Measurements from ENCODE around the gene P3H1.
"Not testable (repeated sequence)": the region's sequence is repeated elsewhere in the genome, so short reads cannot be mapped to it uniquely, and the experiment has no call there.

The P3H1 gene

DNA sequence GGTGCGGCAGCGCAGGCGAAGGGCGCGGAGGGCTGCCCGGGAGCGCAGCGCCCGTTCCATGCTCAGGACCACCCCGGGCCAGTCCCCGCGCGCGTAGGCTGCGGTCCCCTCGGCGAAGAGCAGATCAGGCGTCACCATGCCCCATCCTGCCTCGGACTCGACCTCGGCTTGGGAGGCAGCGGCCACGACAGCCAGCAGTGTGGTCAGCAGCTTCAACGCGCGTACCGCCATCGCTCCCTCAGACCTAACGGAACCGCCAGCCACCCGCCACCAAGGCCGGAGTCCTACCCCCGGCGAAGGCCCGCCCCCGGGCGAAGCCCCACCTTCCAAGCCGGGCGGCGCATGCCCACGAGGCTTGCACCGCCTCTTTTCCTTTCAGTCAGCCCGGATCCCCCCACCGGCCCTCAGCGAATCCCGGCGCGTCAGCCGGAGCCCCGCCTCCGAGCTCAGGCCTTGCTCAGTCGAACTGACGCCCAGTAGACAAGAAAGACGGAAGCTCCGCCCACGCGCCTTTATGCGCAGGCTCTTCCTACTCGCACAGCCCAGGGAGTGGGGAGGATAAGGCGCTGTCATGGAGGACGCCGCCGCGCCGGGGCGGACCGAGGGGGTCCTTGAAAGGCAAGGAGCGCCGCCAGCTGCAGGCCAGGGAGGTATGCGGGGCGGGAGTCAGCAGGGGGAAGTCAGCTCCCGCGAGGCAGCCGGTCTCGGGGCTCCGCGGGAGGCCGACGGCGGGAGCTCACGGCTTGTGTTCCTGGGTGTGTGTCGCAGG is at the start of gene P3H1, which contains the start of gene C1orf50:
TSS of gene P3H1 (minus strand) at position 288 of the 769 bp plus-strand sequence. CDS start at position 231, 57 bp downstream.
TSS of gene C1orf50 (plus strand) at position 509 of the 769 bp plus-strand sequence. CDS start at position 572, 63 bp downstream.
- peak; percentile 99 for DNase-seq (ENCODE audit: low read depth)
- TF ChIP-seq, protein P1, sequence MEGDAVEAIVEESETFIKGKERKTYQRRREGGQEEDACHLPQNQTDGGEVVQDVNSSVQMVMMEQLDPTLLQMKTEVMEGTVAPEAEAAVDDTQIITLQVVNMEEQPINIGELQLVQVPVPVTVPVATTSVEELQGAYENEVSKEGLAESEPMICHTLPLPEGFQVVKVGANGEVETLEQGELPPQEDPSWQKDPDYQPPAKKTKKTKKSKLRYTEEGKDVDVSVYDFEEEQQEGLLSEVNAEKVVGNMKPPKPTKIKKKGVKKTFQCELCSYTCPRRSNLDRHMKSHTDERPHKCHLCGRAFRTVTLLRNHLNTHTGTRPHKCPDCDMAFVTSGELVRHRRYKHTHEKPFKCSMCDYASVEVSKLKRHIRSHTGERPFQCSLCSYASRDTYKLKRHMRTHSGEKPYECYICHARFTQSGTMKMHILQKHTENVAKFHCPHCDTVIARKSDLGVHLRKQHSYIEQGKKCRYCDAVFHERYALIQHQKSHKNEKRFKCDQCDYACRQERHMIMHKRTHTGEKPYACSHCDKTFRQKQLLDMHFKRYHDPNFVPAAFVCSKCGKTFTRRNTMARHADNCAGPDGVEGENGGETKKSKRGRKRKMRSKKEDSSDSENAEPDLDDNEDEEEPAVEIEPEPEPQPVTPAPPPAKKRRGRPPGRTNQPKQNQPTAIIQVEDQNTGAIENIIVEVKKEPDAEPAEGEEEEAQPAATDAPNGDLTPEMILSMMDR (conservative IDR thresholded peaks at IDR 0.05; ENCODE audit: low read length), result no peak
- H3K4me3 ChIP-seq (ENCODE audit: low read length), result peak within 1 kb of the TSS; percentile 98

- TF ChIP-seq, protein P1 (conservative IDR thresholded peaks at IDR 0.05; ENCODE audit: low read length), result no peak
- H3K4me3 ChIP-seq (ENCODE audit: low read length), result peak overlapping the region; percentile 87
- no peak for DNase-seq (ENCODE audit: low read depth)
Measured at GRCh38 chr1:42815941-42816584, 49.2 kb upstream of the P3H1 start.

GRCh38 chr1:42814815-42815214 is 48.0 kb upstream of the P3H1 start:
- H3K4me3 ChIP-seq (ENCODE audit: low read length); DNase-seq (ENCODE audit: low read depth): not testable (repeated sequence)

GRCh38 chr1:42807056-42807668 is 40.3 kb upstream of the P3H1 start:
- no peak overlapping the region for H3K4me3 ChIP-seq (ENCODE audit: low read length)
- TF ChIP-seq, protein P1 (conservative IDR thresholded peaks at IDR 0.05; ENCODE audit: low read length), result no peak
- no peak for DNase-seq (ENCODE audit: low read depth)

DNA sequence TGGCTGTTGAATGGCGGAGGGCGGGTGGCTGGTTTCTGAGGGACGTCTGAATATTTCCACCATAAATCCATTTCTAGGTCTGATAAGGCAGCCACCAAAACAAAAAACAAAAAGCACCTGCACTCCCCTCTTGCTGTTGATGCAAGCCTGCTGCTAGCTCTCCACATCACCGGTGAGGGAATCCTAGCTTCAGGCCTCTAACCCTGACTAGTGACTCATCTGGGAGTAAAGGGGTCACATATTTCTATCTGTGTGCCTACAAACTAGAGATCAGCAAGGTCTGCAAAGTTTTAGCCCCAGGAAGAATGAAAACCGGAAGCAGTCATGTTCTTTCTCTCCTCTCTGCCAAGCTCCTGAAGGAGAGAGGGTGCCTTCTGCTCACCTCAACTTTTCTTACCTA is 39.8 kb upstream of the P3H1 start:
- H3K4me3 ChIP-seq (ENCODE audit: low read length), result no peak overlapping the region
- DNase-seq (ENCODE audit: low read depth), result no peak
- TF ChIP-seq, protein P1 (conservative IDR thresholded peaks at IDR 0.05; ENCODE audit: low read length), result no peak

- TF ChIP-seq, protein P1 (conservative IDR thresholded peaks at IDR 0.05; ENCODE audit: low read length), result no peak
Measured at GRCh38 chr1:42806171-42806570, 39.3 kb upstream of the P3H1 start.

DNA sequence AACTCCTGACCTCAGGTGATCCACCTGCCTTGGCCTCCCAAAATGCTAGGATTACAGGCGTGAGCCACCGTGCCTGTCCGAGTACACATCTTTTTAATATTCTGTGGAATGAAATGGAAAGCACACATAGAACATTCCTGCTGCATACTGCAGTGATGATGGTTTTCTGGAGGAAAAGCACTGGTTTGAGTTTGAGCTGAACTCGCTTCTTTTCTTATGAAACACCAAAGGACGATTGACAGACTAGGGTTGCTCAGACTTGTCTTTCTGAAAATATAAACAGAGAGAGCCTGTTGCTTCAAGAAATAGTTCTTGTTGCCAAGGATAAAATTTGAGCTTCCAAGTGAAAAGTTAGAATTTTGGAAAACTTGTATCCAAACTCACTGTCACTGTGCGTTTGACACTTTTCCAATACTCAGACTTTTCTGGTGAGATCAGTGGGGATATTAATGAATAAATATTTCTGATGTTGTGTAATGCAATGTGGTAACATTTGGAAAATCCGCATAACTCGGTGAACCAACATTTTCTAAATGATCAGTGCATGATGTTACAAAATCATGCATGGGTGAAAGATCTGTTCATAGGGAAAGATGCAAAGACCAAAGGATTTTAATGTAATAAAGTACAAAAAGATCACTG is 35.1 kb upstream of the P3H1 start:
- H3K4me3 ChIP-seq (ENCODE audit: low read length), result peak overlapping the region; percentile 19
- DNase-seq (ENCODE audit: low read depth), result peak; percentile 86
- TF ChIP-seq, protein P1 (conservative IDR thresholded peaks at IDR 0.05; ENCODE audit: low read length), result no peak

More at GRCh38 chr1:42806171-42806570, 39.3 kb upstream of the P3H1 start:
- no peak for DNase-seq (ENCODE audit: low read depth)
- H3K4me3 ChIP-seq (ENCODE audit: low read length), result no peak overlapping the region

All from AG10803 (cell line).